Fibroblast of skin of left biceps (primary cell): ENCODE measurements around the gene SEZ6.
"Not testable (repeated sequence)": the region's sequence is repeated elsewhere in the genome, so short reads cannot be mapped to it uniquely, and the experiment has no call there.

ENCODE experiments used
- DNase-seq, 2 experiments: peaks; one replicate each; pipeline ENCODE4 v3.0.0-alpha.2; 2013; ENCODE audit warnings: low read depth in 2 of 2

Gene SEZ6

DNA sequence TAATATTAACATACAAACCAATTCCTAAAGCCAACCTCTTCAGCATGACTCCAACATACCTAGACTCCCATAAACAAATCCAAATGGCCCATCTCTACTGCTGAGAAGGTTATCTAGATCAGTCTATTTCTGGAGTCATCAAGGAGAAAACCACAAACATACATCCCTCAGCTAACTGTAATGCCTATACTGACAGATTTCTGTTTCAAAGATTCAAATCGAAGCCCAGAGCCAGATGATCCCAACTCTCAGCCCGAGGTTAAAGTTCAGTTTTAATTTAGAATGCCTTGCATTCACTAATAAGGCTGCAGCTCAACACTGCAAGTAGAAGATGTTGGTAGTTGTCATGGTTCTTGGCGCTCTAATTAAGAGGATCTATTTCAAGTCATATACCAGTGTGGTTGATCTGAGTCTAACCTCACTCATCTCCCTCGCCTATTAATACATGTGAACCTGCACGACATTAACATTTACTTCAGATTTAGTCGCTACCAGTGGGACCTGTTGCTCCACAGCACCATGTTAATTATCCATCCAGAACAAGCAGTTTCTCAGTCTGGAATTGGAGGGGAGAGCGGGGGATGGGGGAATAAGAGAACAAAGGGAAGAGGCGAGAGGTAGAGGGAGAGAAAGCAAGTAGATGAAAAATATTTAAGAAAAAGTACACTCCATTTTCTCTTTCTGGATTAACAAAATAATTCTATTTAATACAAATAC, 69.9 kb downstream of the SEZ6 start:
- DNase-seq, result no peak

DNA sequence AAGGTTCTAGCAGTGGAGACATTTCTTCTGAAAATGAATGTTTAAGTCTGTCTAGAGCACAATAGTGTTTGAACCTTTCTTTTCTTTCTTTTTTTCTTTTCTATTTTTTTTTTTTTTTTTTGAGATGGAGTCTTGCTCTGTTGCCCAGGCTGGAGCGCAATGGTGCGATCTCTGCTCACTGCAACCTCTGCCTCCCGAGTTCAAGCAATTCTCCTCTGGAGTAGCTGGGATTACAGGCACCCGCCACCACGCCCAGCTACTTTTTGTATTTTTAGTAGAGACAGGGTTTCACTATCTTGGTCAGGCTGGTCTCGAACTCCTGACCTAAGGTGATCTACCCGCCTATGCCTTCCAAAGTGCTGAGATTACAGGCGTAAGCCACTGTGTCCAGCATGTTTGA, 71.3 kb downstream of the SEZ6 start:
- DNase-seq, result not testable (repeated sequence)

DNA sequence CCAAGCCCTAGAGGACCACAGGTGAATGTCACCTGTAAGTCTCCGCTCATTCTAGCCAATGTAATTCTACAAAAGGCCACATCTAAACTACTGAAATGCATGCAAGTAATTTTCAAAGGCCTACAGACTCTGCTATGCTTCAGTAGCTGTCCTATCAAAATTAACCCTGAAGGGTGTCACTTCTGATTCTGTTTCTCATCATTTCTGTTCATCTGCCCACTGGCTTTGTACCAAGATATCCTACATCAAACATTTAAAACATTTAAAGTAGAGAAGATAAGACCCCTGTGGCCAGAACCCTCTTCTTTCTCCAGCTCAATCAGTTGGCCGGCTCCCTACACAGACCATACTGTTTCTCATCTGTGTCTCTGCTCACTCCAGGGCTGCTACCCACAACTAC, 76.0 kb downstream of the SEZ6 start:
- no peak for DNase-seq

DNA sequence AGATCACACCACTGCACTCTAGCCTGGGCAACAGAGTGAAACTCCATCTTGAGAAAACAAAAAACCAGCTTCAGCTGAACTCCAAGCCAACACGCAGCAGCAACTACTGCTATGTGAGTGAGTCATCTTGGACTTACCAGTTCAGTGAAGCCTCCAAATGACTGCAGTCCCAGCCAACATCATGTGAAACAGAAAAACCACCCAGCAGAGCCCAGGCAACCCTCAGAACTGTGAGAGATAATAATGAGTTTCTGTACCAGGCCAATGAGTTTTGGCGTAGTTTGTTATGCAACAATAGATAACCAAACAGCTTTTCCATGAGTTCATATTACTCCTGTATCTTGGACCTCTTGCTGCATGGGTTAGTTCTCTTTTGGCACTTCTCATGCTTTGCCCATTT, 77.8 kb downstream of the SEZ6 start:
- DNase-seq, result no peak

DNA sequence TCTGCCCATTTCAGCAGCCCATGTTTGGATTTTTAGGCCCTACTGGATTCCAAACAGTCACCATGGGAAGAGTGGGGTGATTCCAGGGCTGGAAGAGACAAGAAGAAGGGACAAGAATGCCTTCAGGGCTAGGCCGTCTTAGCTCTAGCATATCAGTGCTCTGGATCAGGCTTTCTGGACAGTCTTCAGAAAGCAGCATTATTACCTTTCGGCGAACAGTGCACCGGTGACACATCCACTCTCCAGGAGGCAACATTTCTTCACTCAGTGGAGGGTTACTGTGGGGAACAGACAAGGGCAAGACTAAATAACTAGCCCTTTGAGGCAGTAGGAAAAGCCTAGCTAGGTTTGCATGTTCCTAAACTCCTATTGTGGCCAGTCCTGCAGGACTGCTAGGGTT, 79.0 kb downstream of the SEZ6 start:
- no peak for DNase-seq

DNA sequence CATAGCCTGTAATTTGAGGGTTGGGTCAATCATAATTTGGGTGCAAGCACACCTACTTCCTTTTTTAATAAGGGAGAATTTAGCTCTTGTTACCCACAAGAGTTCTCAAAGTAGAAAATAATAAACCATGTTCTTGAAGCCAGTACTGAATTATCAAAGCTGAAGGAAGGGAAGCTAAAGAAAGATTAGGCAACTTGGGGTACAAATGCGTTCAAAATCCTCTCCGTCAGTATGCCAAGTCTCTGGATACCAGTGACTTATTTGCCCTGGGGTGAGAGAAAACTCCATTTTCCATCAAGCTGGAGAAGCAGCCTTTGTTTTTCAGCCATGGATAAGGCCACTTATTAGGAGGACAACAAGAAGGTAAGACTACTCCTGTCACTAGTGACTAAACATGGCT, 79.5 kb downstream of the SEZ6 start:
- DNase-seq, result no peak

DNA sequence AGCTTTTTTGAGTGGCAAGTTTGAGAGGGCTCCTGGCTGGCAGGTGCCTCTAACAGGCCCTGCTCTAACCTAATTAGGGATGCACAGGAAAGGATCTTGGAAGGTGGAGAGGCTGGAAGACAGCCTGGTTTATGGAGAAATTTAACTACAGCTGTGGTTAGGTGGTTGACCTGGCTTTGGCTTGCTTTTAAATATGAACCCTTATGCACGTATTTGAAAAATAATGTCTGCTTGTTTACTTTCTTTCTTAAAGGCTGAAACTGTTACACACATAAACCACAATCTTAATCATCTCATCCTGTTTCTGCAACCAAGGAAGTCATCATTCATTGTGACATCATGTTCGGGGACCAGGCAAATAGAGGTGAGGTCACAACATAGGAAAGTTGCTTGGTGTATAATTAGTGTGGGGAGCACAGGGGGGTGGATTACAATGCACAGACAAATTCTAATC, 79.9 kb downstream of the SEZ6 start:
- peak in 1 of 2 experiments; percentile 45 for DNase-seq

GRCh38 chr17:28920201-28920600, 85.6 kb downstream of the SEZ6 start:
- no peak for DNase-seq

- DNase-seq, result no peak
These were observed 87.5 kb downstream of the SEZ6 start for GRCh38 chr17:28918295-28918694.

DNA sequence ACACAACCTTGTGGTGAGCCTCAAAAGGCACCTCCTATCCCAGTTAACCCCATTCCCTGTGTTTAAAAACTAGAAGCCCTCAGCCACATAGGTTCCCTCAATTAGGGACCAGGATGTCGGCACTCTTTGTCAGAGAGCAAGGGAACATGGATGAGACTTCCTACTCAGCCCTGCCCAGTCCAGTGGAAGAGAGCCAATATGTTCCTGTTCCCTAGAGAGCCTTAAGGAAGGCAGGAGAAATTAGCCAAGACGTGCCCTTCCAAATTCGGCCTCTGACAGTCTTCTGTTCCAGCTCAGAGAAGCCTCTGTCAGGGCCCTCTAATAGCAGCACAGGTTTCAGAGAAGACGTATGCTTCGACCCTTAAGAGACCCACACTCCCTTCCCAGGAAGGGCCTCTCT, 88.4 kb downstream of the SEZ6 start:
- DNase-seq, result no peak

- DNase-seq, result no peak
These were observed 88.8 kb downstream of the SEZ6 start for GRCh38 chr17:28917029-28917428.

DNA sequence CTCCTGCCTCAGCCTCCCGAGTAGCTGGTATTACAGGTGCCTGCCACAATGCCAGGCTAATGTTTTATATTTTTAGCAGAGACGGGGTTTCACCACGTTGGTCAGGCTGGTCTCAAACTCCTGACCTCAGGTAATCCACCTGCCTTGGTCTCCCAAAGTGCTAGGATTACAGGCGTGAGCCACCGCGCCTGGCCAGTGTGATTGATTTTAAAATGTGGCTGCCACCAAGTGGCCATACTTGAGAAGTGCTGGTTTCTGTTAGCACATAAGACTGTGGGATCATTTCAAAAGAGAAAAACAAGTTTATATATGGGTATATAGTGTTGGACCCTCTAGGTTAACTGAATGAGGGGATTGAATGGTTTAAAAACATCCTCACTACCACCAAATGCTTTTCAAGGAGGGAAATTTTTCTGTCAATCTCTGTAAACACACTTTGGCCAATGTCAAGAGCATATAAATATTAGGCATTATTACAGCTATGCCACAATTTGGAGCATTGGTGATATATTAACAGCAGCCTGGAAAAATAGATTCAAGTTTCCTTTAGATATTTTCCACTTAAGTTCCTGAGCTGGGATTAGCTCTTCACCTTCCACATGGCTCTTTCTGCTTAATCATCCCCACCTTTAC, 89.4 kb downstream of the SEZ6 start:
- no peak for DNase-seq

DNA sequence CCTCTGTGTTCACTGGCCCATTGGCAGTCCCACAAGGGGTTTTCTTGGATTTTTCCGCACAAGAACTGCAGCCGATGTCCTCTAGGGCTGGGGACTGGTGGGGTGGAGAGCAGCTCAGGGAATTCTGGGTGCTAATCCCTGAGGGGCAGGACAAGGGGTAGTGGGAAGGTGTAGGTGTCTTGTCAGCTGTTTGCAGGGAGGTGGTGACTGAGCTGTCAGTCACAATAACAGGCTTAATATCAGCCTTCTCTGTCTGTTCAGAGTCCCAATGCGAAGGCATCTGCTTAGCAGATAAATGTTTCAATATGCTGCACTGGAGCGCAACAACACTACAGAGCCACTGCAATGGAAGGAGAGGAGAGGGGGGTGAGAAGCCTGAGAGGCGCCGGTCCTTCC, 92.9 kb downstream of the SEZ6 start:
- DNase-seq, result no peak

- no peak for DNase-seq
These were observed 93.4 kb downstream of the SEZ6 start for GRCh38 chr17:28912281-28912937.

DNA sequence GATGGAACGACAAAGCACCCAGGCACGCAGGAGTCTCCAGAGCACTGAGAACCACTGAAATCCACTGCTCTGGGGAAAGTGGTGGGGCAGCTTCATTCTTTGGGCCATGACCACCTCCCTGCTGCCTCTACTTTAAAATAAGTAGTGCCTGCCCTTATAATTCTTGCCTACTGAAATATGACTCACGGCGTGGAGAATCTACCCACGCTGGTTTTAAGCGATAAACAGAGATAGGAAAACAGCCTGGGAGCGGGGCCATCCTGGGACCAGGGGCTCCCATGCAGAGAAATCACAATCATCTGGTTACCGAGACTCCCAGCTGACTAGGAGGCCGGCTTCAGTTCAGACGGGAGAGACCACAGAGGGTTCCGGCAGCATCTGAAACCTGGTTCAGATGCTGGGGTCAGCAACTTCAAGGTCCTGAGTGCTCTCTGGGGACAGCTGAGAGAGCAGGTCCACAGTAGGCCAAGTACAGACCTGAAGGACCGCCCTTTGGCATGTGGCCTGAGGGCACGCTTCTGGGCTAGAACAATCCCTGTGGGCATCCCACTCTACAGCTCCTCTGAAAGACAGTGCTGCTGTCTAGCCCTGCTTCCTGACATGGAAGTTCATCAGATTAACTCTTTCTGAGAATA, 94.3 kb downstream of the SEZ6 start:
- DNase-seq, result no peak

GRCh38 chr17:28910534-28910933, 95.3 kb downstream of the SEZ6 start:
- no peak for DNase-seq

GRCh38 chr17:28908640-28909167, 97.1 kb downstream of the SEZ6 start:
- peak; percentile 25 to 34 for DNase-seq

DNA sequence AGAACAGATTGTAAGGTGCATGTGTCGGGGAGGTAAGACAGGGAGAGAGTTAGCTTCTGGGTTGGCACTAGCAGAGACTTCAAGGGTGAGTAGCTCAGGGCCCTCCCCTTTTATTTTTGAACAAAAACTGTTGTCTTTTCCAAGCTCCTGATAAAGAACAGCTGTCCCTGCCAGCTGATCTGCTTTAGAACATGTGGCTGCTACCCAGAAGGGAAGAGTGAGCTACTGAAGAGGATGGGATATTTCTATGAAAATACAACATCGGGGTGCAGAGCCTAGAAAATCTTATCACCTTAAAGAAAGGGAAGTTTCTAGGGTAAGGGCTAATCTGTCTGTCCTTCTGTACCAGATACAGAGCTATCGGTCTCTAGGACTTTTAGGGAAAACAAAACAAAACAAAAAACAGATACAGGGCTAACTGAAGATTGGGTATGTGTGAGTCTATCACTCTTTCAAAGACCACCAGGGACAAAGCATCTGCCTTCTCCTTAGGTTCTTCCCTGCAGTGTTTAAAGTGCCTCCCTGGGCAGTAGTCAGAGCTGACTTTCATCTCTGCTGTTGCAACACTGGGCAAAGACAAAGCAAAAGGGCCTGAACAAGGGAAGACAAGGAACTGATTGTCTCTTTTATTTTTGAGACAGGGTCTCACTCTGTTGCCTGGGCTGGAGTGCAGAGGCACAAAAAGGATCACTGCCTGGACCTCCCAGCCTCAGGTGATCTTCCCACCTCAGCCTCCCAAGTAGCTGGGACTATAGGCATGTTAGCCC, 97.9 kb downstream of the SEZ6 start:
- DNase-seq, result no peak

- DNase-seq, result no peak
These were observed 99.0 kb downstream of the SEZ6 start for GRCh38 chr17:28906706-28907438.

DNA sequence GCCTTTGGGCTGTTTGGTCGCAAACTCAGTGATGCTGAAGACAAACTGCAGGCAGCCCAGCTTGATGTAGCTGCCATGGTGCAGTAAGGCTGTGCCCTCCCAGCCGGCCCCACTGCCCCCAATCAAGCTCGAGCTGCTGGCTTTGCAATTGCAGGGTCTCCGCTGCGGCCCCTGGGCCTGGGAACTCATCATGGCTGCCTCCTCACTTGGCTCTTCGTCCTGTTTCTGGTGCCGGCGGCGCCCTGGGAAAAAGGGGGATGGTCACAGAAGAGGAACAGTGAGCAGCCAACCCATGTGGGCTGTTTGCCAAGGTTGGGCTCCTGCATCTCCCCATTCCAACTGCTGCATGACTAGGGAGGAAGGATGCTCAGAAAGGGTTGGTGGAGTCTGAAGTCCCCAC, 99.6 kb downstream of the SEZ6 start:
- no peak for DNase-seq
